HCT116 (cell line): ENCODE results near the gene ZNG1A. TPM values are rescaled to one million over a fixed set of nuclear protein-coding genes. Genes with fewer than 3 reads are reported as not detected.

Source experiments
- ATAC-seq: fragments of 200-7000 bp; cut with Tn5 transposase; 2 replicates; pipeline ENCODE4 v1.9.1; 2020; ENCODE audit warnings: mild to moderate bottlenecking, moderate library complexity
- BruUV-seq: library from RNA; stranded (reverse); fragments of 400-500 nt; replicated peaks from 2 replicates; lab custom pipeline; 2021; lab: Mats Ljungman, UMichigan
- CTCF ChIA-PET: fragments of 300-600 bp; sonication (Branson Sonifier 250); formaldehyde crosslinking; loops from one replicate; lab custom pipeline; 2021; ENCODE audit warnings: antibody characterized with exemption; lab: Charles Lee
- POLR2A ChIA-PET: fragments of 300-600, 350-600 bp; sonication (Branson Sonifier 250); formaldehyde crosslinking; loops from one replicate; lab custom pipeline; 2021; ENCODE audit warnings: antibody characterized with exemption; lab: Charles Lee
- RAD21 ChIA-PET, 2 experiments: fragments of 300-600 bp; sonication (Branson Sonifier 250); formaldehyde crosslinking; loops; one replicate each; lab custom pipeline; 2023; ENCODE audit warnings: low total read pairs in 2 of 2; ENCODE audit not compliant: uncharacterized antibody in 2 of 2, unreplicated experiment in 2 of 2, low non-redundant PET in 1 of 2; lab: Charles Lee
- DNase-seq: peaks from one replicate; pipeline ENCODE4 v3.0.0-alpha.2; 2010; ENCODE audit warnings: low read depth, low spot score
- H2AFZ ChIP-seq: fragments of 200-600 bp; shearing (Covaris generic), sonication (generic); 2 replicates; pipeline ENCODE4 v1.6.1; 2017; ENCODE audit warnings: low read depth, mixed run types, mixed read lengths, antibody characterized with exemption, low read length; ENCODE audit not compliant: poor library complexity, severe bottlenecking
- H3K27ac ChIP-seq: 2 replicates; pipeline ENCODE4 v1.5.1; 2012; ENCODE audit warnings: low read depth, low read length
- H3K27me3 ChIP-seq: fragments of 200-600 bp; sonication (generic); 2 replicates; pipeline ENCODE4 v1.6.1; 2016; ENCODE audit warnings: mixed run types, low read length, mixed read lengths; ENCODE audit not compliant: insufficient read depth
- H3K36me3 ChIP-seq, 2 experiments: fragments of 200-500 bp in 1 of 2; fragments of 200-600 bp in 1 of 2; sonication (Bioruptor generic) in 1 of 2; sonication (generic) in 1 of 2; 2 replicates each; pipeline versions ENCODE4 v1.5.1 to v1.6.1; 2014 to 2016; ENCODE audit warnings: low read length in 2 of 2, inconsistent platforms in 1 of 2, mixed read lengths in 1 of 2, mixed run types in 1 of 2; ENCODE audit not compliant: insufficient read depth in 2 of 2, control insufficient read depth in 1 of 2
- H3K4me1 ChIP-seq, 2 experiments: fragments of 200-600 bp in 1 of 2; sonication (generic) in 1 of 2; 2 replicates each; pipeline versions ENCODE4 v1.5.1 to v1.6.1; 2012 to 2017; ENCODE audit warnings: low read length in 2 of 2, inconsistent platforms in 1 of 2, mild to moderate bottlenecking in 1 of 2, mixed read lengths in 1 of 2, mixed run types in 1 of 2, moderate library complexity in 1 of 2; ENCODE audit not compliant: insufficient read depth in 2 of 2, control insufficient read depth in 1 of 2
- H3K4me2 ChIP-seq: fragments of 200-600 bp; sonication (generic); 2 replicates; pipeline ENCODE4 v1.6.1; 2017; ENCODE audit warnings: mixed run types, low read length, mixed read lengths
- H3K4me3 ChIP-seq, 2 experiments: fragments of 200-600 bp in 1 of 2; sonication (generic) in 1 of 2; replicated peaks in 1 of 2; 2 replicates each; pipeline ENCODE4 v1.5.1; 2011 to 2016; ENCODE audit warnings: low read length in 2 of 2, control low read depth in 1 of 2, low read depth in 1 of 2, mild to moderate bottlenecking in 1 of 2, mixed read lengths in 1 of 2, mixed run types in 1 of 2
- H3K79me2 ChIP-seq: fragments of 200-600 bp; sonication (generic); 2 replicates; pipeline ENCODE4 v1.6.1; 2017; ENCODE audit warnings: mild to moderate bottlenecking, mixed run types, low read length, moderate library complexity, mixed read lengths; ENCODE audit not compliant: insufficient read depth
- H3K9ac ChIP-seq: fragments of 200-600 bp; sonication (generic); 2 replicates; pipeline ENCODE4 v1.6.1; 2016; ENCODE audit warnings: low read length, mixed read lengths
- H3K9me2 ChIP-seq: fragments of 200-600 bp; sonication (generic), shearing (Covaris generic); 2 replicates; pipeline ENCODE4 v1.6.1; 2017; ENCODE audit warnings: mixed run types, mild to moderate bottlenecking, moderate library complexity; ENCODE audit not compliant: insufficient read depth
- H3K9me3 ChIP-seq, 2 experiments: fragments of 200-500 bp in 1 of 2; fragments of 200-600 bp in 1 of 2; sonication (Bioruptor generic) in 1 of 2; sonication (generic) in 1 of 2; 2 replicates each; pipeline ENCODE4 v1.6.1; 2014 to 2017; ENCODE audit warnings: low read length in 2 of 2, mixed read lengths in 2 of 2, inconsistent platforms in 1 of 2, low read depth in 1 of 2, mild to moderate bottlenecking in 1 of 2, mixed run types in 1 of 2, moderate library complexity in 1 of 2; ENCODE audit not compliant: control insufficient read depth in 1 of 2, insufficient read depth in 1 of 2
- H4K20me1 ChIP-seq: fragments of 200-600 bp; sonication (generic), shearing (Covaris generic); 2 replicates; pipeline ENCODE4 v1.6.1; 2017; ENCODE audit warnings: mixed run types, mild to moderate bottlenecking, moderate library complexity; ENCODE audit not compliant: insufficient read depth
- ATF3 ChIP-seq: IDR thresholded peaks from 2 replicates; pipeline ENCODE4 v1.6.1; 2012
- CBX3 ChIP-seq: IDR thresholded peaks from 2 replicates; pipeline ENCODE4 v1.6.1; 2012; ENCODE audit warnings: low read depth
- CEBPB ChIP-seq: IDR thresholded peaks from 2 replicates; pipeline ENCODE4 v1.6.1; 2012; ENCODE audit warnings: low read depth
- CTCF ChIP-seq, 3 experiments: fragments of 200-600 bp in 1 of 3; sonication (generic) in 1 of 3; IDR thresholded peaks in 2 of 3; conservative IDR thresholded peaks in 1 of 3; 2 replicates each; pipeline ENCODE4 v1.5.1; 2012 to 2017; ENCODE audit warnings: low read depth in 2 of 3, low read length in 2 of 3, antibody characterized with exemption in 1 of 3, borderline replicate concordance in 1 of 3, control low read depth in 1 of 3, mild to moderate bottlenecking in 1 of 3, mixed read lengths in 1 of 3, mixed run types in 1 of 3, moderate library complexity in 1 of 3; ENCODE audit not compliant: insufficient read depth in 1 of 3
- EGR1 ChIP-seq: IDR thresholded peaks from 2 replicates; pipeline ENCODE4 v1.6.1; 2012; ENCODE audit warnings: low read depth
- ELF1 ChIP-seq: IDR thresholded peaks from 2 replicates; pipeline ENCODE4 v1.6.1; 2012; ENCODE audit warnings: low read depth, borderline replicate concordance
- EZH2 ChIP-seq: fragments of 200-600 bp; sonication (generic); IDR thresholded peaks from 2 replicates; pipeline ENCODE4 v1.6.1; 2017; ENCODE audit warnings: antibody characterized with exemption, mixed run types
- EZH2phosphoT487 ChIP-seq: fragments of 200-600 bp; IDR thresholded peaks from 2 replicates; pipeline ENCODE4 v1.6.1; 2018; ENCODE audit warnings: antibody characterized with exemption, borderline replicate concordance
- FOSL1 ChIP-seq: IDR thresholded peaks from 2 replicates; pipeline ENCODE4 v1.6.1; 2012; ENCODE audit warnings: low read depth
- JUND ChIP-seq: IDR thresholded peaks from 2 replicates; pipeline ENCODE4 v1.6.1; 2012
- MAX ChIP-seq: IDR thresholded peaks from 2 replicates; pipeline ENCODE4 v1.6.1; 2012
- POLR2A ChIP-seq: IDR thresholded peaks from 2 replicates; pipeline ENCODE4 v1.7.0; 2011; ENCODE audit warnings: borderline replicate concordance; ENCODE audit not compliant: insufficient read depth, insufficient read length; ENCODE audit errors: extremely low read depth
- POLR2AphosphoS5 ChIP-seq: IDR thresholded peaks from 2 replicates; pipeline ENCODE4 v1.6.1; 2011; ENCODE audit warnings: mild to moderate bottlenecking, low read depth, low read length, moderate library complexity
- RAD21 ChIP-seq: IDR thresholded peaks from 2 replicates; pipeline ENCODE4 v1.6.1; 2012; ENCODE audit warnings: low read depth, mild to moderate bottlenecking
- SP1 ChIP-seq: IDR thresholded peaks from 2 replicates; pipeline ENCODE4 v1.6.1; 2012; ENCODE audit warnings: low read depth
- SRF ChIP-seq: IDR thresholded peaks from 2 replicates; pipeline ENCODE4 v1.6.1; 2012; ENCODE audit warnings: low read depth
- YY1 ChIP-seq: IDR thresholded peaks from 2 replicates; pipeline ENCODE4 v1.6.1; 2011; ENCODE audit warnings: low read length, low read depth, moderate library complexity, mild to moderate bottlenecking; ENCODE audit not compliant: insufficient replicate concordance; ENCODE audit errors: extremely low read depth
- ZNF274 ChIP-seq: fragments of 200-500 bp; sonication (Bioruptor generic); IDR thresholded peaks from 2 replicates; pipeline ENCODE4 v1.6.1; 2014; ENCODE audit warnings: mild to moderate bottlenecking, low read depth, low read length, inconsistent platforms
- intact Hi-C: fragments of 100-400 bp; cut with micrococcal nuclease; formaldehyde crosslinking; loops from 2 replicates; pipeline ENCODE4 v1.10.0; 2022
- total RNA-seq: library from RNA; stranded (reverse); gene quantifications from one replicate; pipeline ENCODE4 v1.2.1, GENCODE V29; 2021; ENCODE audit not compliant: unreplicated experiment
- TF ChIP-seq, protein P1 (sequence below): IDR thresholded peaks from 2 replicates; pipeline ENCODE4 v1.6.1; 2011; ENCODE audit warnings: mild to moderate bottlenecking, low read length, moderate library complexity; ENCODE audit not compliant: insufficient replicate concordance; ENCODE audit errors: extremely low read depth

Gene ZNG1A
- total RNA-seq, 1 experiment from 2014 or later: 48.5 TPM

DNA sequence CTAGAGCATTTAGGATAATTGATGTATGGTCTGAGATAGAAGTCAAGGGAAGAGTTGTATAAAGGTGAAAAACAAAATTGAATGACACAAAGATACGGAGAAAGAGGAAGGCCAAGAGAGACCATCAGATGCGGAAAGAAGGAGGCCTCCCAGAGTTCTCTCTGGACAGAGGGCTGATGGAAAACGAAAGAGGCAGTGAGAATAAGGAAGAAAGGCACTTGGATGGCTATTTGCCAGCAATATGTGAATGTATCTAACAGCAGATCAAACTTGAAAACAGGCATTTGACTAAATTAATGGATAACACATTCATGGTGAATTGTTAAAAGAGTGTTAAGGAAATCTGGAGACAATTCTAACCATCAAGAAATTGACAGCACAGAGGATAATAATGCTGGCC, 33.4 kb upstream of the ZNG1A start:
- H3K4me1 ChIP-seq: peaks cover 0 to 7% of the 10 kb centered on the region in 2 experiments; a peak in 1 of 4 replicates
- H3K9ac ChIP-seq: no peak overlapping the region
- H3K9me2 ChIP-seq: no peaks in the 10 kb centered on the region
- no peaks in the 10 kb centered on the region for H3K27me3 ChIP-seq
- ChIA-PET CTCF (no interaction called here), POLR2A (no interaction called here), RAD21 (no interaction called here)
- no peak overlapping the region for H3K4me2 ChIP-seq
- H3K27ac ChIP-seq: no peak overlapping the region
- intact Hi-C loops: no loop called here
- no peaks in the 10 kb centered on the region for H4K20me1 ChIP-seq
- H3K36me3 ChIP-seq: no peaks in the 10 kb centered on the region
- DNase-seq: no peak
- BruUV-seq: no TSS peak
- no peak overlapping the region for H2AFZ ChIP-seq
- no peak for ATAC-seq
- TF ChIP-seq FOSL1: no peak
- TF ChIP-seq ELF1: no peak
- TF ChIP-seq SRF: no peak
- TF ChIP-seq EZH2: no peak
- TF ChIP-seq EGR1: no peak
- no peak for TF ChIP-seq ZNF274
- TF ChIP-seq JUND: no peak
- no peak for TF ChIP-seq MAX
- TF ChIP-seq CTCF (IDR thresholded peaks at IDR 0.05 in 2 of 3, conservative IDR thresholded peaks at IDR 0.05 in 1 of 3; ENCODE audit: borderline replicate concordance in 1 of 3, insufficient read depth in 1 of 3, low read depth in 2 of 3, low read length in 2 of 3): no peak
- TF ChIP-seq POLR2AphosphoS5: no peak
- TF ChIP-seq CEBPB: no peak
- no peak for TF ChIP-seq EZH2phosphoT487
- no peak for TF ChIP-seq RAD21
- TF ChIP-seq CBX3: no peak
- no peak for TF ChIP-seq POLR2A
- TF ChIP-seq, protein P1, sequence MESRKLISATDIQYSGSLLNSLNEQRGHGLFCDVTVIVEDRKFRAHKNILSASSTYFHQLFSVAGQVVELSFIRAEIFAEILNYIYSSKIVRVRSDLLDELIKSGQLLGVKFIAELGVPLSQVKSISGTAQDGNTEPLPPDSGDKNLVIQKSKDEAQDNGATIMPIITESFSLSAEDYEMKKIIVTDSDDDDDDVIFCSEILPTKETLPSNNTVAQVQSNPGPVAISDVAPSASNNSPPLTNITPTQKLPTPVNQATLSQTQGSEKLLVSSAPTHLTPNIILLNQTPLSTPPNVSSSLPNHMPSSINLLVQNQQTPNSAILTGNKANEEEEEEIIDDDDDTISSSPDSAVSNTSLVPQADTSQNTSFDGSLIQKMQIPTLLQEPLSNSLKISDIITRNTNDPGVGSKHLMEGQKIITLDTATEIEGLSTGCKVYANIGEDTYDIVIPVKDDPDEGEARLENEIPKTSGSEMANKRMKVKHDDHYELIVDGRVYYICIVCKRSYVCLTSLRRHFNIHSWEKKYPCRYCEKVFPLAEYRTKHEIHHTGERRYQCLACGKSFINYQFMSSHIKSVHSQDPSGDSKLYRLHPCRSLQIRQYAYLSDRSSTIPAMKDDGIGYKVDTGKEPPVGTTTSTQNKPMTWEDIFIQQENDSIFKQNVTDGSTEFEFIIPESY: no peak
- no peak for TF ChIP-seq YY1
- TF ChIP-seq ATF3: no peak
- TF ChIP-seq SP1: no peak
- H3K9me3 ChIP-seq: no peaks in the 10 kb centered on the region
- no peaks in the 10 kb centered on the region for H3K79me2 ChIP-seq
- H3K4me3 ChIP-seq: no peak overlapping the region
